ENCODE data around the gene CPM.
"Not testable (repeated sequence)": the region's sequence is repeated elsewhere in the genome, so short reads cannot be mapped to it uniquely, and the experiment has no call there.

Gene CPM

DNA sequence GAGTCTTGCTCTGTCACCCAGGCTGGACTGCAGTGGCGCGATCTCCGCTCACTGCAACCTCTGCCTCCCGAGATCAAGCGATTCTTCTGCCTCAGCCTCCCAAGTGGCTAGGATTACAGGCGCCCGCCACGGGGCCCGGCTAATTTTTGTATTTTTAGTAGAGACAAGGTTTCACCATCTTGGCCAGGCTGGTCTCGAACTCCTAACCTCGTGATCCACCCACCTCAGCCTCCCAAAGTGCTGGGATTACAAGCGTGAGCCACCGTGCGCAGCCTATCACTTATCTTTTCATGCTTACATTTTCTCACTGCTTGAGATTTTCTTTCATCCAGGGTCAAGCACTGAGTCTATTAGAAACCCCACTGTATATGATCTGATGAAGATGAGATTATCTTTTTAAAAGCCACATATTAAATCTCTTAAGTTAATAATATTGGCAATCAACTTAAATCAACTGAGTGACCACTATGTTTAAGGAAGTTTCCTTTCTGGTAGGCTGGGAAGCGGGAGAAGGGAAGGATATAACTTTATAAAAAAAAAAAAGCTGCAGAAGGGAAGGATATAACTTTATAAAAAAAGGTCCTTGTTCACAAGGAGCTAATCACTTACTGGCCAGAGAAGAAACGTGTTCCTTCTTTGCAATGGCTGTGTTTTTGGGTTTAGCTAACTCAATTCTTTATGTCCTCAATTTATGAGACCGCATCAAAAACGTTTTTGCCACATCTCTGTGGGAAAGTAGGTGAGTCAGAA is 126.3 kb downstream of the CPM start:
- DNase-seq (ENCODE audit: low spot score), result no peak

GRCh38 chr12:68805592-68806120 is 127.3 kb downstream of the CPM start:
- DNase-seq (ENCODE audit: low spot score), result no peak

DNA sequence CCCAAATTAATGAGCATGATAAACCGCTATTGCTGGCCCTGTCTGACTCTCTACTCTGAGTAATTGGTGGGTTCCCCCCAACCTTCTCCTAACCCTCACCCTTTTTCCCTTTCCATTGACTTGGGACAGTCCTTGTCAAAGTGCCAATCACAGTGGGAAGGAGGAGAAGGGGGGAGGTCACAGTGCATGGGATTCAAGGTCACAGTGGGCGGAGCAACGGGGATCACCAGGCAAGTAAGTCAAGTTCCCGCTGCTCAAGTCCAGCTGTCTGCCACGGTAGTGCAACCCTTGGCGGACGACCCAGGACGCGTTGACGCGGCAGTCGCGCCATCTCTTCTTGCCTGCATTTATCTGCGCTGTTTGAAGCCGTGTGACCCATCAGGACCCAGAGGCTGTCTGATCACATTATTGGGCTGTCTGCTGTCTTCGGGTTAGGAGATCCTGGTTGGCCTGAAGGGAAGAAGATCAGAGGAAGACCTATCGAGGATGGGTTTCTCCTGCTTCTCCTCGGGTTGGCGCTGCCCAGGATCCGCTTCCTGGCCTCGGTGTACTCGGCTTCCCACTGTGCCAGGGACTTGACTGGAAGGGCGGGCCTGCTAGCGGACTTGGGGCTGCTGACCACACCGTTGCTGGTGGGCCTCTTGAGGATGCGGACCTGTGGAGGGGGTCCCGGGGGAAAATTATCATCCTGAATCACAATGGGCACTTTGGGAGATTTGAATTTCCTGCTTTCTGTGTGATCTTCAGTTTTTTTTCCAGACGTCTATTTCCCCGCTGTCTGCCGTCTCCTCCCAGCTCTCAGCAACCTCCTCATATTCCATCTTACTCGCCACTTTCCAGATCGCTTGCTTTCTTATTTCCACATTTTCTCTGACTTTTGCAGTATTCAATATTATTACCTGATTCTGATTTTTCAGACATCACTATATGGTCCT is 128.0 kb downstream of the CPM start:
- no peak for DNase-seq (ENCODE audit: low spot score)

- no peak for DNase-seq (ENCODE audit: low spot score)
Measured at GRCh38 chr12:68803948-68804656, 128.9 kb downstream of the CPM start.

GRCh38 chr12:68802911-68803651 is 129.9 kb downstream of the CPM start:
- not testable (repeated sequence) for DNase-seq (ENCODE audit: low spot score)

GRCh38 chr12:68802372-68802745 is 130.6 kb downstream of the CPM start:
- not testable (repeated sequence) for DNase-seq (ENCODE audit: low spot score)
